ENCODE data around the gene ITSN1.

DNA sequence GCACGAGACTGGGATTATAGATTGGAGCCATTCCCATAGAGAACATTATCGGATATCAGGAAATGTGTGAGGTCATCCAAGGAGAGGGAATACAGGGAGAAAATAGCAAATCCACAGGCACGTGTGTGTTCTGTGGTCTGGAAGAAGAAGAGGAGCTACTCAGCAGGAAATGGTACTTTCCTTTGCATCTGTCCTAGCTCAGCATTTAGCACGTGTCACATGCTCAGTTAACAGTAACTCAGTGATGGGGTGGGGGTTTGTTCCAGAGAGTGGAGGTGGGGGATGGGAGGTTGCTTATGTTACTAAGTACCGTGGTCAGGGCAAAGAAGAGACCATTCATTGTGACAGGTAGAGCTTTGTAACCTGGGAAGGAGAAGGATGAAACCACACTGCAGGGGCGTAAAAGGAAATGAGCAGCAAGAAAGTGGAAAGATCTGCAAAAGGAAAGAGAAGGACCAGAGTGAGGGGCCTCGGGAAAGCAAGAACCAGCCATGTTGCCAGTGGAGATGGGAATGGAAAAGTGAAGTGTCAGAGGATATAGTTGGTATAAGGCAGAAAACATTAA is 172.9 kb downstream of the ITSN1 start:
- TF ChIP-seq, protein P1, sequence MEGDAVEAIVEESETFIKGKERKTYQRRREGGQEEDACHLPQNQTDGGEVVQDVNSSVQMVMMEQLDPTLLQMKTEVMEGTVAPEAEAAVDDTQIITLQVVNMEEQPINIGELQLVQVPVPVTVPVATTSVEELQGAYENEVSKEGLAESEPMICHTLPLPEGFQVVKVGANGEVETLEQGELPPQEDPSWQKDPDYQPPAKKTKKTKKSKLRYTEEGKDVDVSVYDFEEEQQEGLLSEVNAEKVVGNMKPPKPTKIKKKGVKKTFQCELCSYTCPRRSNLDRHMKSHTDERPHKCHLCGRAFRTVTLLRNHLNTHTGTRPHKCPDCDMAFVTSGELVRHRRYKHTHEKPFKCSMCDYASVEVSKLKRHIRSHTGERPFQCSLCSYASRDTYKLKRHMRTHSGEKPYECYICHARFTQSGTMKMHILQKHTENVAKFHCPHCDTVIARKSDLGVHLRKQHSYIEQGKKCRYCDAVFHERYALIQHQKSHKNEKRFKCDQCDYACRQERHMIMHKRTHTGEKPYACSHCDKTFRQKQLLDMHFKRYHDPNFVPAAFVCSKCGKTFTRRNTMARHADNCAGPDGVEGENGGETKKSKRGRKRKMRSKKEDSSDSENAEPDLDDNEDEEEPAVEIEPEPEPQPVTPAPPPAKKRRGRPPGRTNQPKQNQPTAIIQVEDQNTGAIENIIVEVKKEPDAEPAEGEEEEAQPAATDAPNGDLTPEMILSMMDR (IDR thresholded peaks at IDR 0.05; ENCODE audit: low read depth, low read length, missing input control) = no peak
- TF ChIP-seq TAF1 (conservative IDR thresholded peaks at IDR 0.05) (no peak), ZBTB33 (IDR thresholded peaks at IDR 0.05) (no peak)

Data from liver (tissue), 3 donors.